ENCODE data around the gene CDV3.

The CDV3 gene

GRCh38 chr3:133611534-133611933 is 38.0 kb downstream of the CDV3 start:
- TF ChIP-seq GATA3 (IDR thresholded peaks at IDR 0.05; ENCODE audit: low read depth, low read length) (no peak), GATA2 (IDR thresholded peaks at IDR 0.05; ENCODE audit: low read depth, low read length) (no peak)

- TF ChIP-seq GATA2 (IDR thresholded peaks at IDR 0.05; ENCODE audit: low read depth, low read length) (no peak), GATA3 (IDR thresholded peaks at IDR 0.05; ENCODE audit: low read depth, low read length) (no peak)
Measured at GRCh38 chr3:133620066-133620784, 46.7 kb downstream of the CDV3 start.

- no peak for TF ChIP-seq GATA3 (IDR thresholded peaks at IDR 0.05; ENCODE audit: low read depth, low read length)
- no peak for TF ChIP-seq GATA2 (IDR thresholded peaks at IDR 0.05; ENCODE audit: low read depth, low read length)
Measured at GRCh38 chr3:133627789-133628188, 54.3 kb downstream of the CDV3 start.

- TF ChIP-seq GATA2 (IDR thresholded peaks at IDR 0.05; ENCODE audit: low read depth, low read length): no peak
- TF ChIP-seq GATA3 (IDR thresholded peaks at IDR 0.05; ENCODE audit: low read depth, low read length): no peak
Measured at GRCh38 chr3:133629146-133629545, 55.7 kb downstream of the CDV3 start.

GRCh38 chr3:133633439-133633838 is 60.0 kb downstream of the CDV3 start:
- TF ChIP-seq GATA2 (IDR thresholded peaks at IDR 0.05; ENCODE audit: low read depth, low read length) (no peak), GATA3 (IDR thresholded peaks at IDR 0.05; ENCODE audit: low read depth, low read length) (no peak)
